Esophagus mucosa (tissue), 1 donor: ENCODE data around the gene SCGB1D1. TPM values are rescaled to one million over a fixed set of nuclear protein-coding genes. Genes with fewer than 3 reads are reported as not detected.
"Not testable (repeated sequence)": the region's sequence is repeated elsewhere in the genome, so short reads cannot be mapped to it uniquely, and the experiment has no call there.

Experiments
- ATAC-seq: fragments of 200-7000 bp; cut with Tn5 transposase; one replicate; pipeline ENCODE4 v1.9.1; 2020
- total RNA-seq: library from RNA; stranded (reverse); gene quantifications from one replicate; pipeline ENCODE4 v1.2.4, GENCODE V29; 2023
- donor health status: DM: yes; HTN: yes; CAD: no.

The SCGB1D1 gene
- total RNA-seq, 1 donor from 2014 or later = not detected

GRCh38 chr11:62169448-62169847 is 20.6 kb upstream of the SCGB1D1 start:
- ATAC-seq = no peak

GRCh38 chr11:62169935-62170334 is 20.1 kb upstream of the SCGB1D1 start:
- no peak for ATAC-seq

- ATAC-seq = peak; percentile 79
Observed at GRCh38 chr11:62171261-62171723, 18.7 kb upstream of the SCGB1D1 start.

GRCh38 chr11:62172294-62172693 is 17.7 kb upstream of the SCGB1D1 start:
- ATAC-seq = no peak

- no peak for ATAC-seq
Observed at GRCh38 chr11:62176766-62177165, 13.2 kb upstream of the SCGB1D1 start.

GRCh38 chr11:62179995-62180394 is 10.0 kb upstream of the SCGB1D1 start:
- no peak for ATAC-seq

- ATAC-seq = no peak
Observed at GRCh38 chr11:62181097-62181496, 8.9 kb upstream of the SCGB1D1 start.

- no peak for ATAC-seq
Observed at GRCh38 chr11:62182147-62182891, 7.7 kb upstream of the SCGB1D1 start.

GRCh38 chr11:62186195-62186594 is 3.8 kb upstream of the SCGB1D1 start:
- no peak for ATAC-seq

- ATAC-seq = no peak
Observed at GRCh38 chr11:62193952-62194351, 3.9 kb downstream of the SCGB1D1 start.

- not testable (repeated sequence) for ATAC-seq
Observed at GRCh38 chr11:62195010-62195409, 5.0 kb downstream of the SCGB1D1 start.

GRCh38 chr11:62195945-62196344 is 5.9 kb downstream of the SCGB1D1 start:
- no peak for ATAC-seq

- ATAC-seq = not testable (repeated sequence)
Observed at GRCh38 chr11:62197400-62197799, 7.4 kb downstream of the SCGB1D1 start.

GRCh38 chr11:62201376-62201775 is 11.4 kb downstream of the SCGB1D1 start:
- no peak for ATAC-seq

- no peak for ATAC-seq
Observed at GRCh38 chr11:62202910-62203309, 12.9 kb downstream of the SCGB1D1 start.

GRCh38 chr11:62204430-62204829 is 14.4 kb downstream of the SCGB1D1 start:
- ATAC-seq = no peak

GRCh38 chr11:62205441-62205840 is 15.4 kb downstream of the SCGB1D1 start:
- ATAC-seq = no peak

- not testable (repeated sequence) for ATAC-seq
Observed at GRCh38 chr11:62206276-62207066, 16.5 kb downstream of the SCGB1D1 start.

- ATAC-seq = no peak
Observed at GRCh38 chr11:62208785-62209144, 18.7 kb downstream of the SCGB1D1 start.

- no peak for ATAC-seq
Observed at GRCh38 chr11:62217191-62217748, 27.3 kb downstream of the SCGB1D1 start.

GRCh38 chr11:62221498-62221897 is 31.5 kb downstream of the SCGB1D1 start:
- no peak for ATAC-seq

- no peak for ATAC-seq
Observed at GRCh38 chr11:62223095-62223494, 33.1 kb downstream of the SCGB1D1 start.

- ATAC-seq = no peak
Observed at GRCh38 chr11:62233730-62234129, 43.7 kb downstream of the SCGB1D1 start.

GRCh38 chr11:62236187-62236586 is 46.2 kb downstream of the SCGB1D1 start:
- ATAC-seq = no peak
